Measurements from ENCODE around the gene MFSD2B. TPM values are rescaled to one million over a fixed set of nuclear protein-coding genes. Genes with fewer than 3 reads are reported as not detected.

The MFSD2B gene
- polyA plus RNA-seq, 1 donor (not counting 4 experiments of a cell fraction or from before 2014, with no cell fraction given), result 0.10 TPM

DNA sequence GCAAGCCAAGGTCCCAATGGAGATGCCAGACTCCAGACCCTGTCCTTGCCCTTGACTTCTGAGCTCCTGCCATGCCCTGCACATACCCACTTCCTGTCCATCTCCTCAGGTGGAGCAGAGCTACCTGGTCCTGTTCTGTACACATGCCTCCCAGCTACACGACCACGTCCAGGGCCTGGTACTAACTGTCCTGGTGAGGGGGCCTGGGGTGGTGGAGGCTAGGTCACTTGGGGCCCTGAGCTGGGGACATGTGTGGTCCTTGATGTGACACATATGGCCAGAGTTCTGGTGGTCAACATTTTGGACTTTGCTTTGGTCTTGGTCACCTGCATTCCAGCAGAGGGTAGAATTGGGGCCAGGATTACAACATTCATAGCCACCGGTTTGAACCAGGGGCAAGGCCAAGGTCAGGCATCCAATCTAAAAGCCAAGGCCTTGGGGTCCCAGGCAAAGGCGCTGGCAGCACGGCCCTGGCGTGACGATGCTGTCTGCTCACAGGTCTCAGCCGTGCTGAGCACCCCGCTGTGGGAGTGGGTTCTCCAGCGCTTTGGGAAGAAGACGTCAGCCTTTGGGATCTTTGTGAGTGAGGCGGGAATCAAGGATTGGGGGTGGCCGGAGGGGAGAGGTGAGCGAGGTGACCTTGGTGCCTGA, 12.6 kb downstream of the MFSD2B start:
- Histone ChIP-seq H3K9me3 (ENCODE audit: control insufficient read depth, low read depth, low read length) (no peaks in the 10 kb centered on the region), H3K9ac (ENCODE audit: control insufficient read depth, extremely low read depth, insufficient read depth, low read length) (no peak overlapping the region), H3K27ac (ENCODE audit: control insufficient read depth, insufficient read depth, low read length) (no peak overlapping the region), H3K79me2 (ENCODE audit: control insufficient read depth, insufficient read depth, low read length) (no peaks in the 10 kb centered on the region), H3K4me2 (ENCODE audit: control insufficient read depth, extremely low read depth, insufficient read depth, low read depth, low read length) (no peak overlapping the region), H3K4me1 (ENCODE audit: control insufficient read depth, extremely low read depth, insufficient read depth, low read length) (peaks cover 3% of the 10 kb centered on the region), H3K9me1 (ENCODE audit: control insufficient read depth, extremely low read depth, insufficient read depth, low read length) (no peaks in the 10 kb centered on the region), H3K36me3 (ENCODE audit: control insufficient read depth in 2 of 2, extremely low read depth in 1 of 2, insufficient read depth in 2 of 2, low read length in 2 of 2) (peaks cover 1 to 4% of the 10 kb centered on the region in 2 experiments), H3K4me3 (ENCODE audit: control insufficient read depth in 2 of 3, extremely low read depth in 1 of 3, insufficient read depth in 2 of 3, low read depth in 1 of 3, low read length in 3 of 3) (no peak overlapping the region), H2AFZ (ENCODE audit: control insufficient read depth, low read length) (no peak overlapping the region), H4K20me1 (ENCODE audit: control insufficient read depth, extremely low read depth, insufficient read depth, low read length) (no peaks in the 10 kb centered on the region), H3K27me3 (ENCODE audit: control insufficient read depth, extremely low read depth, insufficient read depth, low read length) (no peaks in the 10 kb centered on the region)
- no peak for FAIRE-seq
- no peak for DNase-seq (ENCODE audit: low read depth, low spot score)
- dilution Hi-C loops (cut with MboI; ENCODE audit: extremely low pct_ligation_motif_present, low sequenced_read_pairs), result no loop called here
- TF ChIP-seq EZH2 (IDR thresholded peaks at IDR 0.05; ENCODE audit: low read length), result no peak
- TF ChIP-seq, protein P1, sequence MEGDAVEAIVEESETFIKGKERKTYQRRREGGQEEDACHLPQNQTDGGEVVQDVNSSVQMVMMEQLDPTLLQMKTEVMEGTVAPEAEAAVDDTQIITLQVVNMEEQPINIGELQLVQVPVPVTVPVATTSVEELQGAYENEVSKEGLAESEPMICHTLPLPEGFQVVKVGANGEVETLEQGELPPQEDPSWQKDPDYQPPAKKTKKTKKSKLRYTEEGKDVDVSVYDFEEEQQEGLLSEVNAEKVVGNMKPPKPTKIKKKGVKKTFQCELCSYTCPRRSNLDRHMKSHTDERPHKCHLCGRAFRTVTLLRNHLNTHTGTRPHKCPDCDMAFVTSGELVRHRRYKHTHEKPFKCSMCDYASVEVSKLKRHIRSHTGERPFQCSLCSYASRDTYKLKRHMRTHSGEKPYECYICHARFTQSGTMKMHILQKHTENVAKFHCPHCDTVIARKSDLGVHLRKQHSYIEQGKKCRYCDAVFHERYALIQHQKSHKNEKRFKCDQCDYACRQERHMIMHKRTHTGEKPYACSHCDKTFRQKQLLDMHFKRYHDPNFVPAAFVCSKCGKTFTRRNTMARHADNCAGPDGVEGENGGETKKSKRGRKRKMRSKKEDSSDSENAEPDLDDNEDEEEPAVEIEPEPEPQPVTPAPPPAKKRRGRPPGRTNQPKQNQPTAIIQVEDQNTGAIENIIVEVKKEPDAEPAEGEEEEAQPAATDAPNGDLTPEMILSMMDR (optimal IDR thresholded peaks at IDR 0.05 in 1 of 3, IDR thresholded peaks at IDR 0.05 in 1 of 3, conservative IDR thresholded peaks at IDR 0.05 in 1 of 3; ENCODE audit: extremely low read depth in 1 of 3, insufficient read depth in 2 of 3, low read length in 3 of 3), result no peak

DNA sequence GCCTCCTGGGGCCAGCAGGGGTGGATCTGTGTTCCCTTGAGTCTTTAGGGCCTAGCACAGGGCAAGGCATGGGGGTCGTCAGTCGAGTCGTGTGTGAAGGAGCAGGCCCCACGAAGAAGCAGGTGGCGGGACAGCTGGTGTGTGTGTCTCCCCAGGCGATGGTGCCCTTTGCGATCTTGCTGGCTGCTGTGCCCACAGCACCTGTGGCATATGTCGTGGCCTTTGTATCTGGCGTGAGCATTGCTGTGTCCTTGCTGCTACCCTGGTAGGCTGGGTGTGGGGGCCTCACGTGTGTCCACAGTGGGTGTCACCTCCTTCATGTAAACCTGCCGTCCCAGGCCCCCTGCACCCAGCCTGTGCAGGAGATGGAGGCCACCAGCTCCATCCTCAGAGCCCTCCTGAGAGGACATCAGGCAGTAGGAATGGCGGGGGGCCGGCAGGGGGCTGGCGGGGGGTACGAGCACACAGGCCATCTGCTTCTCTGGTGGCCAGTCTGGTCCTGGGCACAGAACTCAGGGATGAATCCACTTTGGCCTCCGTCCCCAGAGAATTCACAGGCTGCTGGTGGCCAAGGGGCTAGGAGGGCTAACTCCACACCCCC, 13.2 kb downstream of the MFSD2B start:
- Histone ChIP-seq H3K79me2 (ENCODE audit: control insufficient read depth, insufficient read depth, low read length) (no peaks in the 10 kb centered on the region), H4K20me1 (ENCODE audit: control insufficient read depth, extremely low read depth, insufficient read depth, low read length) (no peaks in the 10 kb centered on the region), H2AFZ (ENCODE audit: control insufficient read depth, low read length) (no peak overlapping the region), H3K9me1 (ENCODE audit: control insufficient read depth, extremely low read depth, insufficient read depth, low read length) (no peaks in the 10 kb centered on the region), H3K36me3 (ENCODE audit: control insufficient read depth in 2 of 2, extremely low read depth in 1 of 2, insufficient read depth in 2 of 2, low read length in 2 of 2) (peaks cover 1 to 4% of the 10 kb centered on the region in 2 experiments), H3K27me3 (ENCODE audit: control insufficient read depth, extremely low read depth, insufficient read depth, low read length) (no peaks in the 10 kb centered on the region), H3K9ac (ENCODE audit: control insufficient read depth, extremely low read depth, insufficient read depth, low read length) (no peak overlapping the region), H3K4me1 (ENCODE audit: control insufficient read depth, extremely low read depth, insufficient read depth, low read length) (peaks cover 3% of the 10 kb centered on the region), H3K4me3 (ENCODE audit: control insufficient read depth in 2 of 3, extremely low read depth in 1 of 3, insufficient read depth in 2 of 3, low read depth in 1 of 3, low read length in 3 of 3) (no peak overlapping the region), H3K4me2 (ENCODE audit: control insufficient read depth, extremely low read depth, insufficient read depth, low read depth, low read length) (no peak overlapping the region), H3K27ac (ENCODE audit: control insufficient read depth, insufficient read depth, low read length) (no peak overlapping the region), H3K9me3 (ENCODE audit: control insufficient read depth, low read depth, low read length) (no peaks in the 10 kb centered on the region)
- FAIRE-seq (no peak), DNase-seq (ENCODE audit: low read depth, low spot score) (no peak)
- dilution Hi-C loops (cut with MboI; ENCODE audit: extremely low pct_ligation_motif_present, low sequenced_read_pairs), result no loop called here
- no peak for TF ChIP-seq EZH2 (IDR thresholded peaks at IDR 0.05; ENCODE audit: low read length)
- TF ChIP-seq, protein P1 (optimal IDR thresholded peaks at IDR 0.05 in 1 of 3, IDR thresholded peaks at IDR 0.05 in 1 of 3, conservative IDR thresholded peaks at IDR 0.05 in 1 of 3; ENCODE audit: extremely low read depth in 1 of 3, insufficient read depth in 2 of 3, low read length in 3 of 3), result no peak

Data from keratinocyte (primary cell).